Putamen (tissue), 1 donor: ENCODE measurements around the gene VKORC1.
"Not testable (repeated sequence)": the region's sequence is repeated elsewhere in the genome, so short reads cannot be mapped to it uniquely, and the experiment has no call there.

Experiments
- DNase-seq: peaks from one replicate; pipeline ENCODE4 v3.0.0-alpha.2; 2016; ENCODE audit warnings: low spot score

Gene VKORC1

DNA sequence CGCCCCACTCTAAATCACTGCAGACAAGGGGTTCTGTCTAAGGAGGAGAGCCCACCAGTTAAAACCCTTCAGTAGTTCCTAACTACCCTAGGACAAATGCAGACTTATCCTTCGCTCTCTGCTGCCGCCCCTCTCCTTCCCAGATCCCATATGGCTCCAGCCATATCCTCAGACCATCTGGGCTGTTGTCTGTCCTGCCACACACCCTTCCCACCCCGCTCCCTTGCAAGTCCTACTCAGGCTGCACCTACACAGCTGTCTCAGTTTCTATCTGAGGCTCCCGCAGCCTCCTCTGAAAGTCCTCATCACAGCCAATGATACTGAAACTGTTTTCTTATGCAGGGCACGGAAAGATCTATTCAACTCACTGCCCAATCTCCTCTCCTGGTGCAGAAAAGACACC is 12.9 kb upstream of the VKORC1 start:
- DNase-seq = no peak

DNA sequence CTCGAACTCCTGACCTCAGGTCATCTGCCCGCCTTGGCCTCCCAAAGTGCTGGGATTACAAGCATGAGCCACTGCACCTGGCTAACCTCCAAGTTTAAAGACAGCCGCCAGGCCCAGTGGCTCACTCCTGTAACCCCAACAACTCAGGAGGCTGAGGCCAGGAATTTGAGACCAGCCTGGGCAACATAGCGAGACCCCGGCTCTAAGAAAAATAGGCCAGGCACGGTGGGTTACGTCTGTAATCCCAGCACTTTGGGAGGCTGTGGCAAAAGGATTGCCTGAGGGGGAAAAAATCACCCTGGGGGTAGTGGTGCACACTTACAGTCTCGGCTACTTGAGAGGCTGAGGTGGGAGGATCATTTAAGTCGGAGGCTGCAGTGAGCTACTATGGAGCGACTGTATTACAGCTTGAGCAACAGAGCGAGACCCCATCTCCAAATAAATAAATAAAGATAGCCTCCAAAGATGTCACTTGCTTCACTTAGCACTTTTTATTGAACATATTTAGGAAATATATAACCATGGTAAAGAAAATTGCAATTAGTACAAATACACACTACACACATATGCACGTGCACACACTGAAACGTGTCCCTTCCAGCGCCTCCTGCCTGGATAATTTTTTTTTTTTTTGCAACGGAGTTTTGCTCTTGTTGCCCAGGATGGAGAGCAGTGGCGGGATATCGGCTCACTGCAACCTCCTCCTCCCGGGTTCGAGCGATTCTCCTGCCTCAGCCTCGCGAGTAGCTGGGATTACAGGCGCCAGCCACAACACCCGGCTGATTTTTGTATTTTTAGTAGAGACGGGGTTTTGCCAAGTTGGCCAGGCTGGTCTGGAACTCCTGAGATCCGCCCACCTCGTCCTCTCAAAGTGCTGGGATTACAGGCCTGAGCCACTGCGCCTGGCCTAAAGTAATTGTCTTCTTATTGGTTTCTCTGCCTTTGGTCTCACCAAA is 12.2 kb upstream of the VKORC1 start:
- DNase-seq = no peak

DNA sequence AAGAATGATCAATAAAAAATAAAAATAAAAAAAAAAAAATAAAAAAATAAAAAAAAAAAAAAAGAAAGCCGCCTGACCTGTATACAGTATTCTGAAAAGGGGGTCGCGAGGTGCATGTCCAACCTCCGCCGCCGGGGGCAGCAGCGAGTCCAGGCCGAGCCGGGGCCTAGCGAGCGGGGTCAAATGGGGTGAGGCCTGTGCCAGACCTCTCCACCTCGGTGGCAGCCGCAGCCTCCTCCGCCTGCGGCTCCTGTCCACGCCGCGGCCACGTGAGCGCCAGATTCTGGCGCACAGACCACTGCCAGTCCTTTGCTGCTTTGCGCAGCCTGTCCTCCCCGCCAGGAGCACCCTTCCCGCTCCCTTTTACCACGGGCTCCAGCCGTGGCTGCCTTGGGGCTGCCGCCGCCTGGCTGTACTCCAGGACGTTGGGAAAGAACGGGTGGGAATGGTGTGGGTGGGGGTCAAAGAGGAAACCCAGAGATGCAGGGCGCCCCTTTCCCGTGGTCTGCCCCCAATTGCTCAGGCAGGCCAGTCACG is 11.1 kb upstream of the VKORC1 start:
- peak; percentile 69 for DNase-seq

- not testable (repeated sequence) for DNase-seq
Observed at GRCh38 chr16:31100876-31101641, 6.5 kb upstream of the VKORC1 start.

GRCh38 chr16:31099860-31100638 is 5.5 kb upstream of the VKORC1 start:
- DNase-seq = no peak

DNA sequence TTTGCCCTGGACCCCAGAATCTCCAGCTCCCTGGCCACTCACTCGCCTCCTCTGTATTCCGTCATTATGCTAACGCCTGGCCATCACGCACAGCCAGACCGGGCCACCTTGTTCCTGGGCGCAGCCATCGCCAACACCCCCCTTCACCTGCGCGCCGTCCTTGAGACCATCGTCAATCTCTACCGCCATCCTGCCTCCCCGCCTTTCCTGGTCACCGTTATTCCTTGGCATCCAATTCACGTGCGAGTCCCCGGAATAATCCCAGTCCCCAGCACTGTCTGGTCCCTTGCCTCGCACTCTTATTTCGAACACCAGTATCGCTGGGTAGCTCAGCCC is 541 bp downstream of the VKORC1 start:
- DNase-seq = no peak

DNA sequence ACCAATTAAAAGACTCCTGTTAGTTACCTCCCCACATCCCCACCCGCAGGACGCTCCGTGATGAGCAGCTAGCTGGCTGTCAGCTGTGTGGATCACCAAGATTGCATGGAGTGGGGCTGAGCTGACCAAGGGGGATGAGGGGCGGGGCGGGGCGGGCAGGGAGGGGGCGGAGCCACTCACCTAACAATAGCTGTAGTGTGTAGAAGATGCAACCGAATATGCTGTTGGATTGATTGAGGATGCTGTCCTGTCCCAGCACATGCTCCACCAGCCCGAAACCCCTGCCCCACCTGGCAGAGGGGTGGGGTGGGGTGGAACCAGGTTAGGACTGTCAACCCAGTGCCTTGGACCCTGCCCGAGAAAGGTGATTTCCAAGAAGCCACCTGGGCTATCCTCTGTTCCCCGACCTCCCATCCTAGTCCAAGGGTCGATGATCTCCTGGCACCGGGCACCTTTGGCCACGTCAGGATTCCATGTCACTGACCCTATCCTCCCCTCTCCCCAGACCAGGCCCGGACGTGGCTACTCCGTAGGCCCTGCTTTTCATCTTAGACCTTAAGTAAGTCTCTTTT is 1.4 kb downstream of the VKORC1 start:
- DNase-seq = peak; percentile 61

DNA sequence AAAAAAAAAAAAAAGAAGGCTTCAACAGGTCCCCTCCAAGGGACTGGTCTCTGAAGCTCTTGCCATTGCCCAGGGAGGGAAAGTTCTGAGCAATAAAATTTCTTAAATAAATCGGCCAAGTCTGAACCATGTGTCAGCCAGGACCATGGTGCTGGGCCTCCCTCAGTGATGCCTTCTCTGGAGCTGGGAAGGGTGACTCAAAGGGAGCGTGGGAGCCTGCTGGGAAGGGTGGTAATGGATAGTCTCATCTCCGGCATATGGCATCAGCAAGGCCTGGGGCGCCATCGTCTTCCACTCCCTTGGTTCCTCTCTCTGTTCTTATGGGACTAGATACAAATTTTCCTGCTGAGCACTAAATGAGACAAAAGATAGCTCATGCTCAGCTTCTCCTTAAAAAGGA is 2.3 kb downstream of the VKORC1 start:
- DNase-seq = no peak

GRCh38 chr16:31090540-31090939 is 4.1 kb downstream of the VKORC1 start:
- DNase-seq = no peak

GRCh38 chr16:31089199-31089598 is 5.4 kb downstream of the VKORC1 start:
- no peak for DNase-seq

DNA sequence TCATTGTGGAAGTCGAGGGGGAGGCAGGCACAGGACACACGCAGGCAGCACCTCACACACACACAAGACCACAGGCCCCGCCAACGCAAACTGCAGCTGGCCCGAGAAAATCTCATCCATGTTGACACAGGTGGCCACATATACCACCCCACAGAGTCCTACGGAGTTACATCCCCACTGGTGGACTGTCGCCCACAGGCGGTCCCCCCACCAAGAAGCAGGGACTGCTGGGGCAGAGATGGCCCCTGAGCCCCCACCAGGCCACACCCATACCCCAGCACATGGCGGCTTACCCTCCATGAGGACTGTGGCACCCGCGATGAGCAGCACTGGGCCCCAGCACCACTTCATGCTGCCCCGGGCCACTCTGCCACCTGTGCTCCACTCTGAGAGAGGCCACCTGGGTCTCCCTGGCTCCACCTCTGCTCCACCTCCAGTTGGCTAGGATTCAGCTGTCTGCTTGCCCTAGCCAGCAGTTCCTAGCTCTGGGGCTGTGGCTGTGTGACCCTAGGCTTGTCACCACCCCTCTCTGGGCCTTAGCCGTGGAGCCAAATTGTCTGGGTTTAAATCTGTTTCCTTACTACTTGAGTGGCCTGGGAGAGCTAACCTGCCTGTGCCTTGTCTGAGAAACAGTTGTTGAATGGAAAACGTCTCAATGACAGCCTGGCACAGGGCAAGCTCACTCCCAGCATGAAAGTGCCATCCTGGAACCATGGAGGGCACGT is 6.0 kb downstream of the VKORC1 start, which contains the start of gene PRSS53:
PRSS53 (minus strand) TSS at position 485 of the 725 bp plus-strand sequence; CDS start at position 351, 134 bp downstream.
- DNase-seq = no peak

DNA sequence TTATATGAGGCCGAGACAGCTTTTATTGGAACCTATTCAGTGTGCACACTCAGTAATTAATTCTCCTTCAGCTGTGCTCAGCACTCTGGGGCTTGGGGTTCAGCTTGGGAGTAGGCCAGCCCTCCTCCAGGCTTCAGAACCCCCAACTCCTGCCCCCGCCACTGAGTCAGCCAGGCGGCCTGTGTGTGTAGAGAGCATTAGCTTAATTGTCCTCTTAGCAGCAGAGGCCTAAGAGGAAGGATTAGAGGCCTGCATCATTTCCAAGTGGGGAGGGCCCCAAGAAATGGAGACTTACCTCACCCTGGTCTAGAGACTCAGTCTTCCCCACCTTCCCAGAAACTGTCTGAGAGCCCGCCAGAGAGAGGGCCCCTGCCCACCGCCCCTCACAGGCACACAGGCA is 6.6 kb downstream of the VKORC1 start:
- DNase-seq = no peak

GRCh38 chr16:31087481-31087880 is 7.1 kb downstream of the VKORC1 start:
- DNase-seq = no peak

GRCh38 chr16:31086629-31086906 is 8.0 kb downstream of the VKORC1 start:
- DNase-seq = no peak

DNA sequence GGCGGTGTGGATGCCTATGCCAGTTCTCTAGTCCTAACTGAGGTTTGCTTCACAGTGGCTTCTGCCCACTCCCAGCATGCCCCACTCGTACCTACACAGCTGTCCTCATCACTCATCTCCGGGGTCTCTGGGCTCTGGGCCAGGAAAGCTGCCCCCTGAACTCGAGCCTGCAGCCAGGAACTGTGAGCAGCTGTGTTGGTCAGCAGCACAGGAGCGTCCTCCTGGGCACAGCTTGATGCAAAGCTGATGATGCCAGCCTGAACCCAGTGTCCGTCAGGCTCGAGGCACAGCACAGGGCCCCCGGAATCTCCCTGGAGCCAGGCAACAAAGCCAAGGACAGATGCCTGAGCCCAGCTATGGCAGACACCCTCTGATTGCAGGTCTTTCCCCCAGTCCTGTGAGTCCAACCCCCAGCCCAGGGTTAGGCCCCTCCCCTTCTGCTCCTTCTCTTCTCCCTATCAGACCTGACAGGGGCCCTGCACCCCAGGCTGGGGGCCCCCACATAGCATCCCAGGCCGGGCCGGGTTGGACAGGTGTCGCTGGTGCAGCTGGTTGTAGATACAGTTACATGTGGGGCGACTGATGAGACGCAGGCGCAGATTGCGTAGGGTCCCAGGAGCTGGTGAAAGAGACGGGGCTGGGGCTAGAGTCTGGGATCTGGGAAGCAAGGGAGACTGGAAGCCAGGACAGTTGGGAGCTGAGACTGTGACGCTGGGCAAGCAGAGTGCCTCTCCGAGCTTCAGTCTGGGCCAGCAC is 8.5 kb downstream of the VKORC1 start:
- no peak for DNase-seq

DNA sequence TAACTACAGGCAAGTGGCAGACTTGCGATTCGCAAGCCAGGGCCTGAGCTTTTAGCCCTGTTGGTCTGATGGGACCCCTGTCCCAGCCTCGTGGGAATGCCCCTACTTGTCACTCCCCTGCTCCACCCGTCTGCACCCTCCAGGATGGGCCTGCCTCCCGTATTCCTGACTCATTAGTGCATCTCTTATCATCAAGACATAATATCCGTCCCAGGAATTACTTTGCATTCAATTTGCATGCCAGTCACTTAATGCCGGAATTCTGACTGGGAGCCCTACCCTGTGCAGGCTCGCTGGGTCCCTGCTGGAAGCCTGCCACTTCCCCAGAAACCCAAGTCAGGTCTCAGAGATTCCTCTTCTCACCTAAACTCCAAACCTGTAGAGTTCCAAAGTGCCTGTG is 9.2 kb downstream of the VKORC1 start:
- no peak for DNase-seq

- DNase-seq = no peak
Observed at GRCh38 chr16:31084584-31085302, 9.9 kb downstream of the VKORC1 start.

GRCh38 chr16:31083981-31084380 is 10.6 kb downstream of the VKORC1 start:
- DNase-seq = no peak

DNA sequence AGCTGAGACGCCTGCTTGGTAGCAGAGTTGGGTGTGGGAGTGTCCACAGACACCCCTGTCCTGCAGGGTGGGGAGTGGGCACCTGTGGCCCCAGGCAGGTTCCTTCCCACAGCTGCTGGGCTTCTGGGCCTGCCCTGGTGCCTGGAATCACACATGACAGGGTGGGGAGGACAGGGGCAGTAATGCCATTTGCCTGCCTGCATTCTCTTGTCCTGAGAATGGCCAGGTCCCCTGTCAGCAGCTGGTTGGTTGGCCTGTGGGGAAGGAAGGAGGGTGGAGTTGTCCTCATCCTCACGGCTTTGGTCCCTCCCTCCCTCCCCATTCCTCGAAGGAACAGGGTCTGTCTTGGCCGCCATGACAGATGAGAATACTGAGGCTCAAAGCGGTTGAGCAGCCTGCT is 11.0 kb downstream of the VKORC1 start:
- DNase-seq = no peak

- no peak for DNase-seq
Observed at GRCh38 chr16:31083081-31083480, 11.5 kb downstream of the VKORC1 start.
